PFSK-1 (cell line): ENCODE data around the gene HOXB7.

Experiments
- POLR2AphosphoS5 ChIP-seq: IDR thresholded peaks from 2 replicates; pipeline ENCODE4 v1.6.1; 2012; ENCODE audit warnings: low read depth, mild to moderate bottlenecking, control low read depth, low read length, moderate library complexity
- REST ChIP-seq, 2 experiments: IDR thresholded peaks; 2 replicates each; pipeline versions ENCODE4 v1.6.1 to v1.8.0; 2011 to 2012; ENCODE audit warnings: low read depth in 2 of 2, low read length in 2 of 2, control low read depth in 1 of 2, inconsistent platforms in 1 of 2, mild to moderate bottlenecking in 1 of 2, moderate library complexity in 1 of 2; ENCODE audit not compliant: insufficient read depth in 1 of 2
- SIN3A ChIP-seq: IDR thresholded peaks from 2 replicates; pipeline ENCODE4 v1.6.1; 2012; ENCODE audit warnings: mild to moderate bottlenecking, low read length, moderate library complexity, borderline replicate concordance; ENCODE audit not compliant: insufficient read depth
- TAF1 ChIP-seq: IDR thresholded peaks from 2 replicates; pipeline ENCODE4 v1.6.1; 2012; ENCODE audit warnings: low read length, control low read depth, borderline replicate concordance; ENCODE audit not compliant: insufficient read depth

GRCh38 chr17:48583708-48584222, 27.1 kb downstream of the HOXB7 start:
- TF ChIP-seq POLR2AphosphoS5 (no peak), REST (IDR thresholded peaks at IDR 0.05; ENCODE audit: insufficient read depth in 1 of 2, low read depth in 2 of 2, low read length in 2 of 2) (no peak), TAF1 (no peak), SIN3A (no peak)
